Fibroblast of gingiva (primary cell): ENCODE results near the gene LRRK1.

Experiments used
- DNase-seq: peaks from one replicate; pipeline ENCODE4 v3.0.0-alpha.2; 2011; ENCODE audit warnings: low read depth

Gene LRRK1

GRCh38 chr15:101114610-101115009 lies 195.5 kb downstream of the LRRK1 start:
- no peak for DNase-seq

DNA sequence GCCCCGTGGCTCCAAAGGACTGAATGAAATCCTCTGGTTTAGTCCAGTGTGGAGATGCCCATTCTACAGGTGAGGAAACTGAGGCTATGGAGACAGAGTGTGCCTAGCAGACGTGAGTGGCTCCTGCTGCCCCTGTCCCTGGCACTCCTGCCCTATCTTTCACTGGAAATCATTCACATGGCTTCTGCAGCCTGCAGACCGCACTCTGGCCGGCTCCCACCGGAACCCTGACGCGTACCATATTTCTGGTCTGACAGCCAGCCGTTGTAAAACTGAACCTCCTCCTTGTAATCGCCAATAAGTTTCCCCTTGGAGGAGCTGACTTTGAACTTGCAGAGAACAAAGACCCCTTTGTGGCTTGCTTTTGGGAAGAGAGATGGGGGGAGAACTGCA lies 196.2 kb downstream of the LRRK1 start:
- no peak for DNase-seq

GRCh38 chr15:101115786-101116680 lies 196.9 kb downstream of the LRRK1 start:
- peak; percentile 34 for DNase-seq

- no peak for DNase-seq
These were observed 197.5 kb downstream of the LRRK1 start for GRCh38 chr15:101116681-101116976.

GRCh38 chr15:101118116-101118515 lies 199.0 kb downstream of the LRRK1 start:
- no peak for DNase-seq

- no peak for DNase-seq
These were observed 199.5 kb downstream of the LRRK1 start for GRCh38 chr15:101118615-101119014.

DNA sequence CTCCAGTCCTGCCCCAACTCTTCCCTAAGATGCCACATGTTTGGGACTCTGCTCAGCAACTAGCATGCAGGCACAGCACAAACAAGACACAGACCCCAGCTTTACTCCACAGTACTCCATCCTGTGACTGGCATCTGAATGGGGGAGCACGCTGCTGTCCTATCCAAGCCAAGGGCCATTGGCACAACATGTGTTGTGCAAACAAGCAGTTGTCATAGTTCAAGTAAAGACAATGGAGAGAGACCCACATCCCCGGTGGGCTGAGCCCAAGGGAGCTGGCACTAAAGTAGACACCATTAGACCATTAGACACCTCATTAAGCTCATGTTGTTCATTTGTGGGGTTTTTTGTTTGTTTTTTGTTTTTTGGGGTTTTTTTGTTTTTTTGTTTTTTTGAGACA lies 200.0 kb downstream of the LRRK1 start:
- DNase-seq = no peak
